Stimulated activated CD4-positive, alpha-beta T cell treated with anti-CD3 and anti-CD28 coated beads, Interleukin-15, amount 100 ng/mL, for 24 hours (primary cell): ENCODE measurements around the gene IKZF5.
A peak's percentile ranks its signal among the peaks of the same experiment; 100 is the strongest.

Experiments used
- DNase-seq: peaks from one replicate; pipeline ENCODE4 v3.0.0-alpha.2; 2020

The IKZF5 gene

GRCh38 chr10:122974543-122975064, 34.0 kb downstream of the IKZF5 start:
- DNase-seq: no peak

GRCh38 chr10:122974023-122974422, 34.6 kb downstream of the IKZF5 start:
- no peak for DNase-seq

GRCh38 chr10:122968698-122969097, 39.9 kb downstream of the IKZF5 start:
- DNase-seq: no peak

- no peak for DNase-seq
Measured at GRCh38 chr10:122966879-122967278, 41.7 kb downstream of the IKZF5 start.

GRCh38 chr10:122962405-122962804, 46.2 kb downstream of the IKZF5 start:
- no peak for DNase-seq

GRCh38 chr10:122957474-122957873, 51.1 kb downstream of the IKZF5 start:
- no peak for DNase-seq

GRCh38 chr10:122955892-122956291, 52.7 kb downstream of the IKZF5 start:
- DNase-seq: no peak

- no peak for DNase-seq
Measured at GRCh38 chr10:122954731-122955050, 53.9 kb downstream of the IKZF5 start.

GRCh38 chr10:122953902-122954730, 54.5 kb downstream of the IKZF5 start, which contains the start of gene C10orf88:
TSS of gene C10orf88 (minus strand) at chr10:122954227. CDS start at chr10:122954178, 49 bp downstream.
- peak; percentile 97 for DNase-seq

- DNase-seq: no peak
Measured at GRCh38 chr10:122949296-122949695, 59.3 kb downstream of the IKZF5 start.
